Skeletal muscle satellite cell (primary cell): Measurements from ENCODE around the gene NUTF2.

Experiments
- H3K27me3 ChIP-seq: 2 replicates; pipeline ENCODE4 v1.7.0; 2013; ENCODE audit warnings: low read length; ENCODE audit not compliant: control insufficient read depth, insufficient read depth
- H3K36me3 ChIP-seq: 2 replicates; pipeline ENCODE4 v1.7.0; 2013; ENCODE audit warnings: mild to moderate bottlenecking, control low read depth, low read length; ENCODE audit not compliant: insufficient read depth
- H3K4me1 ChIP-seq: 2 replicates; pipeline ENCODE4 v1.7.0; 2013; ENCODE audit warnings: low read length; ENCODE audit not compliant: control insufficient read depth, insufficient read depth
- H3K4me2 ChIP-seq: 2 replicates; pipeline ENCODE4 v1.7.0; 2013; ENCODE audit warnings: mild to moderate bottlenecking, low read length
- H3K4me3 ChIP-seq: 2 replicates; pipeline ENCODE4 v1.7.0; 2013; ENCODE audit warnings: low read length
- H3K9ac ChIP-seq: 2 replicates; pipeline ENCODE4 v1.7.0; 2013; ENCODE audit warnings: mild to moderate bottlenecking, low read depth, low read length, moderate library complexity
- H3K9me3 ChIP-seq: replicated peaks from 2 replicates; pipeline ENCODE4 v1.7.0; 2013; ENCODE audit warnings: mild to moderate bottlenecking, control low read depth, low read length

NUTF2 gene

DNA sequence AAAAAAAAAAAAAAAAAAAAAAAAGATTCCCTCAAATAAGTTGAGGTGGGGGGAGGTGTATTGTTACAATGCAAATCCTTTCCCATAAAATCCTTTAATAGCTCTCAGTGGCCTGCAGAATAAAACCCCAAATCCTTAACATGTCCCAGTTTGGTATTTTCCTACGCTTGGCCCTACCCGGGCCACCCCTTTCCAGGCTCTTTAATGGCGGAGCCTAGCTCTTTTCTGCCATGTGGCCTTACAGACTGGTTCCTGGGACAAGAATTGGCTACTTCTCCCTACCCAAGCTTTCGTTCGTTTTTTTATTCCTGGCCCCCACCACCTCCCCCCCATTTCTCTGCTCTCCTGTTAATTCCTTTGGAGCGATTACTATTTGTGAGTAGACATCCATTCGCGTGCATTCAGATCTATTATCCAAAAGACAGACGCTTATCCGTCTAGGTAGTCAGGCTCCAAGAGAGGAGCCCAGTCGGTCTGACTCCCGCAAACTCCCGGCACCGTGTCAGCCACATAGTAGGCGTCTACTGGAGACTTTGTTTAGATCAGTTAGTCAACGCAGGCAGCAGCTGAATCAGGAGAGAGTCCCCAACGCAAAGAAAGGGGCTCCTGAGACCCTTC, 5.4 kb upstream of the NUTF2 start:
- peak overlapping the region; percentile 91 for H3K9ac ChIP-seq
- peak overlapping the region; percentile 91 for H3K4me3 ChIP-seq
- peak overlapping the region; percentile 93 for H3K4me2 ChIP-seq
- H3K9me3 ChIP-seq = no peaks in the 10 kb centered on the region
- peaks cover 42% of the 10 kb centered on the region for H3K4me1 ChIP-seq
- no peaks in the 10 kb centered on the region for H3K27me3 ChIP-seq
- no peaks in the 10 kb centered on the region for H3K36me3 ChIP-seq

DNA sequence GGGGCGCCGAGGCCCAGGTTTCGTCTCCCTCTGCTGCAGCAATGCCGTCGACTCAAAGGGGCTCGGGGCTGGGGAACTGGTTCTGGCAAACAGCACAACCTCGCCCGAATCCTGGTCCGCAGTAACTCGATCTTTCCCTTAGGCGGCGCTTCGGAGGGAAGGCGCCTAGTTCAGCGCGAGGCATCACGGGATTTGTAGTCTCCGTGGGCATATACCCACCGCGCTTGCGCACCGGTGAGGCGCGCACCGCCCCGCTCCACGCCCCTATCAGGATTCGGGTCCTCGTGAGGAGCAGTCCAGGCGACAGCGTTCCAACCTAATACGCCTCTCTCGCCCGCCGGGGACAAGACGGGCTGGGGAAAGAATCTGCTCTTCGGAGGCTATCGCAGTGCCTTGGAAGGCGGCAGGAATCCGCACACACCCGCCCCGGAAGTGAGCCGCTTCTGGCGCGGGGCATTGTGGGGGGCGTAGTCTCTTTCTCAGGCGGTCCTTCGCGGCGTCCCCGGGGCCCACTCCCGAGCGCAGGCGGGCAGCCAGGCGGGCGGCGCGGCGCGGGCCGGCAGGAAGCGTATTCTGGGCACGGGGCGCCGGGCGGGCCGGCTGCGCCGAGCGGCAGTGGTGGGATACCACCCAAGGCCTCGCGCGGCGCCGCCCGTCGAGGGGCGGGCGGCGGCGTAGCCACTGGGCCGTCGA, 4.8 kb upstream of the NUTF2 start, which contains the start of gene THAP11:
Gene THAP11 (plus strand): TSS at position 505 of the 693 bp plus-strand sequence. CDS start 235 bp downstream, outside the sequence.
- peaks cover 42% of the 10 kb centered on the region for H3K4me1 ChIP-seq
- no peaks in the 10 kb centered on the region for H3K36me3 ChIP-seq
- H3K27me3 ChIP-seq = no peaks in the 10 kb centered on the region
- H3K4me2 ChIP-seq = peak within 1 kb of the TSS; percentile 93
- peak within 1 kb of the TSS; percentile 91 for H3K4me3 ChIP-seq
- H3K9ac ChIP-seq = peak within 1 kb of the TSS; percentile 91
- H3K9me3 ChIP-seq = no peaks in the 10 kb centered on the region

DNA sequence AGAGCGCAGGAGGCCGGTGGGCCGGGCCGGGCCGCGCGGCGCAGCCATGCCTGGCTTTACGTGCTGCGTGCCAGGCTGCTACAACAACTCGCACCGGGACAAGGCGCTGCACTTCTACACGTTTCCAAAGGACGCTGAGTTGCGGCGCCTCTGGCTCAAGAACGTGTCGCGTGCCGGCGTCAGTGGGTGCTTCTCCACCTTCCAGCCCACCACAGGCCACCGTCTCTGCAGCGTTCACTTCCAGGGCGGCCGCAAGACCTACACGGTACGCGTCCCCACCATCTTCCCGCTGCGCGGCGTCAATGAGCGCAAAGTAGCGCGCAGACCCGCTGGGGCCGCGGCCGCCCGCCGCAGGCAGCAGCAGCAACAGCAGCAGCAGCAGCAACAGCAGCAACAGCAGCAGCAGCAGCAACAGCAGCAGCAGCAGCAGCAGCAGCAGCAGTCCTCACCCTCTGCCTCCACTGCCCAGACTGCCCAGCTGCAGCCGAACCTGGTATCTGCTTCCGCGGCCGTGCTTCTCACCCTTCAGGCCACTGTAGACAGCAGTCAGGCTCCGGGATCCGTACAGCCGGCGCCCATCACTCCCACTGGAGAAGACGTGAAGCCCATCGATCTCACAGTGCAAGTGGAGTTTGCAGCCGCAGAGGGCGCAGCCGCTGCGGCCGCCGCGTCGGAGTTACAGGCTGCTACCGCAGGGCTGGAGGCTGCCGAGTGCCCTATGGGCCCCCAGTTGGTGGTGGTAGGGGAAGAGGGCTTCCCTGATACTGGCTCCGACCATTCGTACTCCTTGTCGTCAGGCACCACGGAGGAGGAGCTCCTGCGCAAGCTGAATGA, 4.0 kb upstream of the NUTF2 start:
- H3K4me1 ChIP-seq = peaks cover 42% of the 10 kb centered on the region
- H3K4me3 ChIP-seq = peak overlapping the region; percentile 91
- H3K4me2 ChIP-seq = peak overlapping the region; percentile 93
- H3K9ac ChIP-seq = peak overlapping the region; percentile 91
- H3K27me3 ChIP-seq = no peaks in the 10 kb centered on the region
- H3K9me3 ChIP-seq = no peaks in the 10 kb centered on the region
- H3K36me3 ChIP-seq = no peaks in the 10 kb centered on the region

DNA sequence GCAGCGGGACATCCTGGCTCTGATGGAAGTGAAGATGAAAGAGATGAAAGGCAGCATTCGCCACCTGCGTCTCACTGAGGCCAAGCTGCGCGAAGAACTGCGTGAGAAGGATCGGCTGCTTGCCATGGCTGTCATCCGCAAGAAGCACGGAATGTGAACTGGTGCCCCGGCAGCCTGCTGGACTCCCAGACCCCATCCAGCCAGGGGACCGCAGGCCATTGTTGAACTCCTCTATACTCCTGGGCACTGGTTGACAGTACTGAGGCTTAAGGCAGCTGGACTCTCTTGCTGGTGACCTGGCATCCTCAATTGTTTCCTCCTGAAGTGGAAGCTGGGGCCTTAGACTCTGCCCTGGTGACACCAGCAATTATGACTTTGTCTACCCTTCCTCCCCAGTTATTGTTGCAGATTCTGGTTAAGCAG, 3.4 kb upstream of the NUTF2 start:
- no peaks in the 10 kb centered on the region for H3K9me3 ChIP-seq
- peaks cover 49% of the 10 kb centered on the region for H3K4me1 ChIP-seq
- peak overlapping the region; percentile 93 for H3K4me2 ChIP-seq
- peak overlapping the region; percentile 91 for H3K4me3 ChIP-seq
- H3K9ac ChIP-seq = peak overlapping the region; percentile 91
- no peaks in the 10 kb centered on the region for H3K36me3 ChIP-seq
- H3K27me3 ChIP-seq = no peaks in the 10 kb centered on the region

GRCh38 chr16:67844497-67844896, 2.2 kb upstream of the NUTF2 start:
- no peaks in the 10 kb centered on the region for H3K27me3 ChIP-seq
- peak overlapping the region; percentile 91 for H3K4me3 ChIP-seq

GRCh38 chr16:67845291-67846062, 1.3 kb upstream of the NUTF2 start:
- H3K4me1 ChIP-seq = peaks cover 49% of the 10 kb centered on the region

More at GRCh38 chr16:67844497-67844896, 2.2 kb upstream of the NUTF2 start:
- no peaks in the 10 kb centered on the region for H3K9me3 ChIP-seq
- peak overlapping the region; percentile 91 for H3K9ac ChIP-seq
- peaks cover 4% of the 10 kb centered on the region for H3K36me3 ChIP-seq
- peaks cover 49% of the 10 kb centered on the region for H3K4me1 ChIP-seq
- peak overlapping the region; percentile 93 for H3K4me2 ChIP-seq

GRCh38 chr16:67846063-67846319, 742 bp upstream of the NUTF2 start:
- peak overlapping the region; percentile 99 for H3K9ac ChIP-seq
- H3K27me3 ChIP-seq = no peaks in the 10 kb centered on the region
- no peaks in the 10 kb centered on the region for H3K9me3 ChIP-seq
- H3K4me3 ChIP-seq = peak overlapping the region; percentile 88
- peaks cover 49% of the 10 kb centered on the region for H3K4me1 ChIP-seq
- peaks cover 8% of the 10 kb centered on the region for H3K36me3 ChIP-seq
- peak overlapping the region; percentile 93 for H3K4me2 ChIP-seq

More at GRCh38 chr16:67845291-67846062, 1.3 kb upstream of the NUTF2 start:
- peak overlapping the region; percentile 99 for H3K9ac ChIP-seq
- peak overlapping the region; percentile 88 for H3K4me3 ChIP-seq
- H3K27me3 ChIP-seq = no peaks in the 10 kb centered on the region
- H3K4me2 ChIP-seq = peak overlapping the region; percentile 93
- peaks cover 6% of the 10 kb centered on the region for H3K36me3 ChIP-seq
- H3K9me3 ChIP-seq = no peaks in the 10 kb centered on the region

GRCh38 chr16:67847064-67847861, 530 bp downstream of the NUTF2 start, which contains the start of gene CENPT:
Gene CENPT, minus strand, starts transcription at chr16:67847693. Its CDS starts 13,834 bp downstream, at chr16:67833859.
- no peaks in the 10 kb centered on the region for H3K9me3 ChIP-seq
- H3K36me3 ChIP-seq = peaks cover 8% of the 10 kb centered on the region
- no peaks in the 10 kb centered on the region for H3K27me3 ChIP-seq
- H3K9ac ChIP-seq = peak within 1 kb of the TSS; percentile 99
- peak within 1 kb of the TSS; percentile 88 for H3K4me3 ChIP-seq
- H3K4me2 ChIP-seq = peak within 1 kb of the TSS; percentile 93
- H3K4me1 ChIP-seq = peaks cover 44% of the 10 kb centered on the region

- Histone ChIP-seq H3K36me3 (peaks cover 8% of the 10 kb centered on the region), H3K4me2 (peak overlapping the region; percentile 93), H3K4me3 (peak overlapping the region; percentile 88), H3K27me3 (no peaks in the 10 kb centered on the region), H3K9ac (peak overlapping the region; percentile 99), H3K9me3 (no peaks in the 10 kb centered on the region), H3K4me1 (peaks cover 39% of the 10 kb centered on the region)
Observed at GRCh38 chr16:67848118-67848517, 1.4 kb downstream of the NUTF2 start.

- Histone ChIP-seq H3K4me1 (peaks cover 30% of the 10 kb centered on the region), H3K36me3 (peaks cover 8% of the 10 kb centered on the region), H3K27me3 (no peaks in the 10 kb centered on the region), H3K4me3 (no peak overlapping the region), H3K9me3 (no peaks in the 10 kb centered on the region), H3K9ac (no peak overlapping the region), H3K4me2 (no peak overlapping the region)
Observed at GRCh38 chr16:67853670-67854069, 6.9 kb downstream of the NUTF2 start.
